Spleen (tissue), 7 donors: Measurements from ENCODE around the gene DPEP2.

Experiments used
- CTCF ChIP-seq, 11 experiments: fragments of 200-600 bp in 7 of 11; fragments of 450-650 bp in 4 of 11; sonication (generic) in 4 of 11; IDR thresholded peaks in 8 of 11; conservative IDR thresholded peaks in 3 of 11; 1 replicate in 7 of 11; 2 replicates in 4 of 11; pipeline versions ENCODE4 v1.4.0 to v1.8.0; 2016 to 2021; ENCODE audit warnings: antibody characterized with exemption in 11 of 11, inconsistent platforms in 4 of 11, mild to moderate bottlenecking in 1 of 11
- POLR2A ChIP-seq, 3 donors: fragments of 450-650 bp; IDR thresholded peaks; one replicate each; pipeline ENCODE4 v1.5.1; 2017; ENCODE audit warnings: antibody characterized with exemption in 3 of 3, mild to moderate bottlenecking in 1 of 3
- POLR2AphosphoS5 ChIP-seq, 3 donors: sonication (generic); formaldehyde crosslinking; IDR thresholded peaks; one replicate each; pipeline ENCODE4 v1.5.1; 2017; ENCODE audit warnings: antibody characterized with exemption in 3 of 3
- donor health status: DM: no; HTN: no; CAD: no; lungs with moderate emphysema.
- donor health status: DM: no; HTN: no; CAD: no.
- donor health status: DM: no; HTN: no; CAD: no.

DNA sequence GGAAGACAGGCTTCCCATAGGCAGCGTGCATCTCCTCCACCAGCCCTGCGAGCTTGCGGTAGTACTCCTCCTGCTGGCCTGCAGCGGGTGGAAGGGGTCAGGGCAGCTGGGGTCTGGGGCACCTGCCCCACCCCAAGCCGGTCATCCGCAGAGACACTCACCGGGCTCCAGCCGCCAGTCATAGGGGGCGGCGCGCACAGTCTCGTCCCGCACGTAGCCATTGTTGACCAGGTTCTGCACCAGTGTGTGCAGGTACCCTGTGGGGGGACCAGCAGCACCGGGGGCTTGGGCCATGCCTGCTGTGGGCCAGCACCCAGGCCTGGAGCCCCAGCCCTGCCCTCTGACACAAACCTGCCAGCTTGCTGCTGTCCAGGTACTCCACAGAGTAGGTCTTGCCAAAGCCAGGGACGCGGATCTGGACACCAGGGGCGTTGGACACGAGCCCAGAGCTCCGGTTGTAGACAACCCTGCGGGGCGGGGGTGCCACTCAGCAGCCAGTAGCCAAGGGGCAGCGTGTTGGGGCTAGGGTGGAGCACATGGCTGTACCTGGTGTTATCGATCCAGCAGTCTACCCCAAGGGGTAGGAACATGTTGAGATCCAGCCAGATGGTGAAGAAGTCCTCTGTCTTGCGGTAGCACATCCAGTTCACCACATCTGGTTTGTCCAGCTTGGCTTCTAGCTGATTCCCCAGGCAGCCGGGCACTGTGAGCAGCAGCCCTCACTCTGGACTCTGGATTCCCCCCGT lies 56.6 kb downstream of the DPEP2 start:
- TF ChIP-seq CTCF (IDR thresholded peaks at IDR 0.05 in 8 of 11, conservative IDR thresholded peaks at IDR 0.05 in 3 of 11), result peak in 1 of 11 experiments; percentile 5
- TF ChIP-seq POLR2A (IDR thresholded peaks at IDR 0.05), result no peak
- TF ChIP-seq POLR2AphosphoS5 (IDR thresholded peaks at IDR 0.05), result peak in 2 of 3 donors; percentile 26 to 68
